Activated effector memory CD4-positive, alpha-beta T cell treated with Interleukin-2 at 50 U/mL for 16 hours (primary cell): ENCODE results near the gene TRIM14.

Experiments used
- DNase-seq: peaks from one replicate; pipeline ENCODE4 v3.0.0-alpha.2; 2020

The TRIM14 gene

DNA sequence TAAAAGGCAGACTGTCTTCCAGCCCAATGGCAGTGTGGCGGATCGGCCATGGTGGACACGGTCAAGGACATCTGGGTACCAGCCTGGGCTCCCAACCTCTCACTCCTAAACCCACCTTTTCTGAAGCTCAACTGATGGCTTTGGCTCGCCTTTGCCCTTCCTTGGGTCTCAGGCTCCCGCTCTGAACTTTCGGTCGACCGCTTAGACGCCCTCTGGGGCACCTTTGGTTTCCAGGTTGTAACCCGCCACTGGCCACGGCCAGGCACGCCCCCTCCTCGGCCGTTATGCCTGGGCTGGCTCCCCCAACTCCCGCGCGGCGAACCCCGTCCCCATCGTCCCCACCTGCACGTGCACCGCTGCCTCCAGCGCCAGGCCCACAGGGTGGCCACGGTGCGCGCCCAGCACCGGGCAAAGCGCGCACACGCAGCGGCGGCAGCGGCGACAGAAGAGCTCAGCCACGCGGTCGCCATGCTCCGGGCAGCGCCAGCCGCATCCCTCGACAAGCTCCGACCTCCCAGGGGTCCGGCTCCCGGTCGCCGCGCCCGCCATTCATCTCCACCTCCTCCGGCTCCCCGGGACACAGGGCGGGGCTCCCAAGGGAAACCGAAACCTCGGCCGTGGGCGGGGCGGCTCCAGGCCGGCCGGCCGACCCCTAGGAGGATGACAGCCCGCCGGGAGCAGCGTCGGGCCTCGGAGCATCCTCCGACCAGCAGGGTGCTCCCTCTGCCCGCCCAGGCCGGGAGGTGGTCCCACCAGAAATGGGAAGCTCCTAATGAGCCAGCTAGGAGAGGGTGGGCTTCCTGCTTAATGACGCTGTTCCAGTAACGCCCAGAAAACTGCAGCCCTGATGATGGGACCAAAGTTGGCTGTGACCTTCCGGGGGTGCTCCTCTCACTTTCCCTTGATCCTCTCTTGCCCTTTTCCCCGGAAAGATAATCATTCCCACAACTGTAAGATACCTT is at the start of gene TRIM14:
Gene TRIM14, minus strand, starts transcription at position 583 of the 962 bp plus-strand sequence. Its CDS starts 34 bp downstream, at position 549.
- peak; percentile 36 for DNase-seq

GRCh38 chr9:98168153-98168780 is 49.2 kb upstream of the TRIM14 start:
- no peak for DNase-seq

DNA sequence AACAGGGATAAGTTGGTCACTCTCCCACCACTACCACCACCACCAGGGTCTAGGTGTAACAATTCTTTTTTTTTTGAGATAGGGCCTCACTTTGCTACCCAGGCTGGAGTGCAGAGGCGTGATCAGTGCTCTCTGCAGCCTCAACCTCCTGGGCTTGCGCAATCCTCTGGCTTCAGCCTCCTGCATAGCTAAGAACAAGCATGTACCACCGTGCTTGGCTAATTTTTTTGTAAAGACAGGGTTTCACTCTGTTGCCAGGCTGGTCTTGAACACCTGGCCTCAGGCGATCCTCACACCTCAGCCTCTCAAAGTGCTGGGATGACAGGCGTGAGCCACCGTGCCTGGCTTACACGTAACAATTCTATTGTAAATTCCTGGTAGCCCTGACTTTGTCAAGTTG is 45.9 kb upstream of the TRIM14 start:
- no peak for DNase-seq

DNA sequence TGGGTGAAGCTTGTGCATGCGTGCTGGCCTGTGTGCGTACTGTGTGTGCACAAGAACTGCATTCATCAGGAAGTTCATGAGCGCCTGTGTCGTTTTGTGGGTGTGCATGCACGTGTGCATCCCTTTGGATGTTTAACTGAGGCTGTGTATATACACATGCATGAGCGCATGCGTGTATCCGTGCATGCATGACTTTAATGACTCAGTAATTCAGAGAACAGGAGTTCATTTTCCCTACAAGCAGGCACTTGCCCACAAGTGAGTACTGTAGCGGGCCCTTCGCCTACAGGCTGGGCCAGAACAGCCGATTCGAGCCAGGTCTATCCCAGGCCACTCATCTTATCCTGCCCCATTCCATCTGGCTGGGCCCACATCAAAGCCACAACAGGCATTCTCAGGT is 43.6 kb upstream of the TRIM14 start:
- no peak for DNase-seq

GRCh38 chr9:98161851-98162250 is 42.8 kb upstream of the TRIM14 start:
- DNase-seq, result no peak

- DNase-seq, result no peak
Measured at GRCh38 chr9:98159790-98160189, 40.8 kb upstream of the TRIM14 start.

- no peak for DNase-seq
Measured at GRCh38 chr9:98159301-98159700, 40.3 kb upstream of the TRIM14 start.

DNA sequence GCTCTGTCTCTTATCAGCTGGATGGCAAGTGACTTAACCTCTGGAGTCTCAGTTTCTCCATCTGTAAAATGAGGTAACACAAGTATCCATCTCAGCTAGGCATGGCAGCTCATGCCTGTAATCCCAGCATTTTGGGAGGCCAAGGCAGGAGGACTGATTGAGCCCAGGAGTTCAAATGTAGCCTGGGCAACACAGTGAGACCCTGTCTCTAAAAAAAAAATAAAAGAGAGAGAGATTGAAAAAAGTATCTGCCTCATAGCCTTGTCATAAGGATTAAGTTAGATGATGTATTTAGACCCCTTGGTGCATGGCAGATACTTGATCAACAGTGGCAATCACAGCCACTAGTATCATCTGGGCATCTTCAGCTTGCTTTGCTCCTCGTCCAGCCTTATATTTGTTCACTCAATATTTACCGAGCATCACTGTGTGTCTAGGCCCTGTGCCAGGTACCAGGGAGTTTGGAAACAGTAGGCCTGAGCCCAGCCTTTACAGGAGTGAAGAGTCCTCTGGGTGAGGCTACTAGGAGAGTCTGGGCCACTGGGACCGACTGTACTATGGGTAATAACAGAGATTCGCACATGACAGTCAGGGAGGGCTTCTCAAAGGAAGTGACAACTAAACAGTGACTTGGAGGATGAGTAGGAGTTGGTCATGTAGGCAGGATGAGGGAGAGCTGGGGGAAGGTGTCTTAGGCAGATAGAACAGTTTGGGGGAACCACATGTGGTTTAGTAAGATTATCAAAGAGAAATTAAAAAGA is 39.2 kb upstream of the TRIM14 start:
- DNase-seq, result no peak

DNA sequence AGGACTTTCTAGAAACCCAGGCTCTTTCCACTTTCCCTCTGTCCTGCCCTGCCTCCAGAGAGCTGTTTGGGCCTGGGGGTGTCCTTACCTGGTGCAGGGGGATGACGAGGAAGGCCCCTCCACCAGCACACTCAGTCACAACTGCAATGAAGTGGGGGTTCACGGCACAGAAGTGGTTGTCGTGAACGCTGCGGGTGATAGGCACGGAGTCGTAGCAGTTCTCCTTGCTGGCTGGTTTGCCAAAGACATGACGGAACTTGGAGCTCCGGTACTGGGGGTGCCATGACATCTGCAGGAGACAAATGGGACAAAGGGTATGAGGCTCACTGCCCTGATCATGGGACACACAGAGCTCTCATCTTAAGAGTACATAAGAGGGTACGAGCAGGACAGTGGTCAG is 38.4 kb upstream of the TRIM14 start:
- DNase-seq, result no peak

GRCh38 chr9:98154678-98155077 is 35.7 kb upstream of the TRIM14 start:
- DNase-seq, result no peak

GRCh38 chr9:98152526-98152925 is 33.5 kb upstream of the TRIM14 start:
- DNase-seq, result no peak

DNA sequence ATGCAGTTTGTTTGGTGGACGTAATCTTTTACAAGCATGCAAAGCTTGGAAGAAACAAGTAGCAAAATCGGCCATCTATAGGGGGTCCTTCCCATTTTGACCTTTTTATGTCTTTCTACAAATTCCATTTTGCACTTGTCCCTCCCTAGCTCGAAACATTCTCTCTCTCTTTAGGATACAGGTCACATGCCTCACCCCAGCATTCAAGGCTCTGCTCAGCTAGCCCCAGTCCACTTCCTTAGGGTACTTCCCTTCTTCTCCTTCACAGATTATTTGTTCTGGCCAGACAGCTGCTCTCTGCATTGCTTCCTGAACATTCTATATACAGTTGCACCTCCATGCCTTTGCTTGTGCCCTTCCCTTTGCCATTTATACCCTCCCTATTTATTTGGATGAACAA is 31.7 kb upstream of the TRIM14 start:
- no peak for DNase-seq

DNA sequence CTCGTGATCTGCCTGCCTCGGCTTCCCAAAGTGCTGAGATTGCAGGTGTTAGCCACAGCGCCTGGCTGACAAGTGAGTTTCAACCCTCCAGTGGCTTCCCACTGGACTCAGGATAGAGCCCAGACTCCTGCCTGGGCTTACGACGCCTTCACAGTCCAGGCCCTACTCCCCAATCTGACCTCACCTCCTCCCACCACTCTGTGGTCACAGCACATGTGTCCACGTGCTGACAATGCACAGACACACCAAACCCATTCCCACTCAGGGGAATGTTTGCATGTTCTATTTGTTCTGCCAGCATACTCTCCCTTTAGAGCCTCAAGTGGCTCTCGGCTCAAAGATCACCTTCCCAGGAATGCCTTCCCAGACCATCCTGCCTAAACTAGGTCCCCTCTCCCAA is 31.1 kb upstream of the TRIM14 start:
- DNase-seq, result no peak

- DNase-seq, result no peak
Measured at GRCh38 chr9:98149422-98149821, 30.4 kb upstream of the TRIM14 start.

- DNase-seq, result no peak
Measured at GRCh38 chr9:98148486-98148885, 29.5 kb upstream of the TRIM14 start.

GRCh38 chr9:98147582-98147981 is 28.6 kb upstream of the TRIM14 start:
- DNase-seq, result no peak

DNA sequence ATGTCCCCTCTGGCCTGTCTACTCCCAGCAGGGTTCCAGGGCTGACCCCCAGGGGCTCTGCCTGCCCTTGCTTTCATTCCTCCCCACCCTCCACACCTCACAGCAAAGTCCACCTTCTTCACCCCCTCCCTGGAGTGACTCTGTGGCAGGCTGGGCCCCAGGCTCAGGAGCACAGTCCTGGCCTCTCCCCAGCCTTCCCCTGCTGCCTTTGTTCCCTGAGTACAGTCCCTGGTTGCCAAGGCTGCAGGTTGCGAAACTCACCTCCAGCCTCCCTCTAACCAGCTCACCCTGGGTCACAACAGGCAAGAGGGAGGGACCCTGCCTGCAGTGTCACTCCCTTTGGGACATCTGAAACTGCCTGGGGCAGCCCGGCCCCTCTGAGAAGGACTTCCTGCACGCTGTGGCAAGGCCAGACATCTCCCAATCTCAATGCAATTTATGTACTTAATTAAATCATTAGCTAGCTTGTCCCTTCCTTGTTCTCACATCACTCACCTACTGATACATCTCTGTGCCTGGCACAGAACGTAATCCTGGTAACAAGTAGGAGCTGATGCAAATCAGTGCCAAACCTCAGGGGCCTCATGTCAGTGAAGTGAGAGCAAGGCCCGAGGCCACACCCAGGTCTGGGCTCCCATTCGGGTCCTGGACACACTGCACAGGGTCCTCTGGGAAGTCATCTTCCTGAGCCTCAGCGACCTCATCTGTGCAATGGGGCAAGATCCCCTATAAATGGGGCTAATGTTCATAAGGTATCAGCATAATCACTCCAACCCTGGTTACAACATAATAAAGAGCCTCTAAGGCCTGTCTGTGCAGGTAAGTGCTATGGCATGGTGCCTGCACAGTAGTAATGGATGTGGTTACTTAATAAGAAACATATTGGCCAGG is 27.3 kb upstream of the TRIM14 start:
- no peak for DNase-seq

- DNase-seq, result no peak
Measured at GRCh38 chr9:98144631-98145030, 25.6 kb upstream of the TRIM14 start.

DNA sequence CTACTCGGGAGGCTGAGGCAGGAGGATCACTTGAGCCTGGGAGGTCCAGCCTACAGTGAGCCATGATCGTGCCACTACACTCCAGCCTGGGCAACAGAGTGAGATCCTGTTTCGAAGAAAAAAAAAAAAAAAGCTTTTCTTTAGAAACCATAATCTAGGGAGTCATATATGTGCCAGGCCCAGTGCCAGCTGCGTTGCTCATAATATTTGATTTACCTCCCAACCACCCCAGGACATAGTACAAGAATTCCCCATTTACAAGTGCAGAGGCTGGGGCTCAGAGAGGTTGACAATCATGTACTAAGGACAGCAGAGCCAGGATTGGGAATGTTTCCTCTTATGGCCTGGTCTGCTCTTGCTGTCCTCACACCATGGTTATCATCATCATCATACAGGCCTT is 25.1 kb upstream of the TRIM14 start:
- no peak for DNase-seq

DNA sequence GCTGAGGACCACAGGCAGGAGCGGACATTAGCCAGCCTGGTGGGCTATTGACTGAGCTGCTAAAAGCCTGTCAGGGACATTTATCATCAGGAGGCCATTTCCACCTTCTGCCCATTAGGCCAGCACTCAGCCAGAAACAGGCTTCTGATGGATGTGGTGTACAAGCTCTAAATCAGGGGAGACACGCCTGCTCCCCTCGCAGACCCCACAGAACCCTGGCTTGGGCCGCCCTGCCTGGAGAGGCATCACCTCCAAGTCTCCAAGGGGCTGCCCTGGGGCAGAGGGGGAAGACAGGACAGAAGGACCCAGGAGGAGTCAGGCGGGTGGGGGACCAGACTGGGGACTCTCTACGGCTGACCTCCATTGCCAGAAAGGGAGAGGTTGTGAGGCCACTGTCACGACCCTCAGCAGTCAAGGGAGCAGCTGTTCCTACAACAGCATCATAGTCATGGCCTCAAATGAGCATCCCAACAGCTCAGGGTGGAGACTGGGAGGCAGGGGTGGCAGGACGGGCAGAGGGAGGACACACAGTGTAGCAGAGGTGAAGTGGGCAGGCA is 24.0 kb upstream of the TRIM14 start:
- DNase-seq, result no peak

DNA sequence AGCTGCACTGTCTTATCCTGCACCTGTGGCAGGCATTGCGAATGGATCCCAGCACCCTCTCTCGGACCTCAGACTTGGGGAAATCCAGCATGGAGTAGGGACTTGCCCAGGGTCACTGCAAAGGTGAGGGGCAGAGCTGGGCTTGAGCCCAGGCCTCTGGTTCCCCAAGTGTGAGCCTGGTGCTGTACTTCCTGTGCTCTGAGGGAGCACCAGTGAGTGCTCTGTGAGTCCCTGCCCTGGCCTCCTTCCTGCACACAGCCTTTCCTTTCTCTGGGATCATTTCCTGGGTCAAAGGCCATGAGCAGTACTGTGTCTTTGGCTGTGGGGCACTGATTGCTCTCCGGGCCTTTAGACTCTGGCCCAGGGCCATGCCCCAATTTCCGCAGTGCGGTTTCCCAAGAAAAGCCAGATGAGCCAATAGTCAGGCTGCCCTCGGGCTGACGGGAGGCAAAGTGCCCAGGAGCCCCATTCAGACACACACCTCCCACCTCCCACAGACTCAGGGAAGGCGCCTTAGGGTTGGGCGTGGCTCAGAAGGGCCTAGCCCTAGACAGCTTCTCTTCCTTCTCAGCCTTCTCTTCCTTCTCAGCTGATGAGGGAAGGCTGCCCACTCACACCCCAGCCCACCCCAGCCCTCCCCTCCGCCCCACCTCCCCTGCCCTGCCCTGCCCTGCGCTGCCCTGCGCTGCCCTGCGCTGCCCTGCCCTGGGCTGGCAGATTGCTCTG is 23.3 kb upstream of the TRIM14 start:
- no peak for DNase-seq
